ENCODE measurements around the gene COL21A1. TPM values are rescaled to one million over a fixed set of nuclear protein-coding genes. Genes with fewer than 3 reads are reported as not detected.
"Not testable (repeated sequence)": the region's sequence is repeated elsewhere in the genome, so short reads cannot be mapped to it uniquely, and the experiment has no call there.

The COL21A1 gene
- polyA plus RNA-seq, 3 donors: 103 to 121 (median 121) TPM

DNA sequence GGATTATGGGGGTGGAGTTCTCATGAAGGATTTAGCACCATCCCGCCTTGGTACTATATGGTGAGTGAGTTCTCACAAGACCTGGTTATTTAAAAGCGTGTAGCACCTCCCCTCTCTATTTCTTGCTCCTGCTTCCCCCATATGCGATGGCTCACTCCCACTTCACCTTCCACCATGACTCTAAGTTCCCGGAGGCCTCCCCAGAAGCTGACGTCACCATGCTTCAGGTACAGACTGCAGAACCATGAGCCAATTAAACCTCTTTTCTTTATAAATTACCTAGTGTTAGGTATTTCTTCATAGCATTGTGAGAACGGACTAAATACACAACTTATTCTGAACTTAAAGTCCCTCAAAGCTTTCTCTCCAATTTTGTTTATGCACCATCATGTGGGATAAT is 208.6 kb downstream of the COL21A1 start:
- no peak for DNase-seq (ENCODE audit: extremely low read depth in 1 of 11, low read depth in 9 of 11, low spot score in 4 of 11)

GRCh38 chr6:56037601-56038000 is 209.8 kb downstream of the COL21A1 start:
- no peak for DNase-seq (ENCODE audit: extremely low read depth in 1 of 11, low read depth in 9 of 11, low spot score in 4 of 11)

DNA sequence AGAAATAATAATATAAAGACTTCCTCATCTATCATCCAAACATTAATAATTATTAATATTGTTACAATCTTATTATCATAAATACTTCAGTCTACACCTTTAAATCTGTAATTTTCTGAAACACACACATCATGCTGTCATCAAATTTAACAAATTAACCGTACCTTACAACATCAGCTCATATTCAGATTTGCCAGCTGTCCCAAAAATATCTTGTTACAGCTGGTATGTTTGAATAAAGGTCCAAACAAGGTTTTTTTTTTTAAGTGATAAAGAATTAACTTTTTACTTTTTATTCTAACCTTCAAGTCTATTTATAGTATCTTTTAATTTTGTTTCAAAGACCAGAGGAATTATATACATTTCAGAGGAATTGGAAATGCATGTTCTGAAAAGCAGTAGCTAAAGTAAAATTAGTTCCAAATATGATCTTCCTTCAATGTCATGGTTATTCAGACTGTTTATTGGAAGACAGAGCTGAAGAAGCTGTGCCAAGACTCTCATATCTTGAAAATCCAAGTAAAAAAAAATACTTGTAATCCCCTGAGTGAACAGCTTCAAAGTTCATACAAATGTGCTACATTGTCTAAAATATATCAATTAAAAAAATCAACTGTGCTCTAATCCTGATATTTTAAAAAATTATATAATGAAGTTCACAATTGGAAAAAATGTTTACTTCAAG is 210.3 kb downstream of the COL21A1 start:
- no peak for DNase-seq (ENCODE audit: extremely low read depth in 1 of 11, low read depth in 9 of 11, low spot score in 4 of 11)

- no peak for DNase-seq (ENCODE audit: extremely low read depth in 1 of 11, low read depth in 9 of 11, low spot score in 4 of 11)
Observed at GRCh38 chr6:56033401-56033800, 214.0 kb downstream of the COL21A1 start.

- peak in 1 of 11 donors; percentile 12 for DNase-seq (ENCODE audit: extremely low read depth in 1 of 11, low read depth in 9 of 11, low spot score in 4 of 11)
Observed at GRCh38 chr6:56032715-56033260, 214.6 kb downstream of the COL21A1 start.

- no peak for DNase-seq (ENCODE audit: extremely low read depth in 1 of 11, low read depth in 9 of 11, low spot score in 4 of 11)
Observed at GRCh38 chr6:56027865-56028264, 219.5 kb downstream of the COL21A1 start.

- DNase-seq (ENCODE audit: extremely low read depth in 1 of 11, low read depth in 9 of 11, low spot score in 4 of 11): no peak
Observed at GRCh38 chr6:56026455-56027180, 220.8 kb downstream of the COL21A1 start.

DNA sequence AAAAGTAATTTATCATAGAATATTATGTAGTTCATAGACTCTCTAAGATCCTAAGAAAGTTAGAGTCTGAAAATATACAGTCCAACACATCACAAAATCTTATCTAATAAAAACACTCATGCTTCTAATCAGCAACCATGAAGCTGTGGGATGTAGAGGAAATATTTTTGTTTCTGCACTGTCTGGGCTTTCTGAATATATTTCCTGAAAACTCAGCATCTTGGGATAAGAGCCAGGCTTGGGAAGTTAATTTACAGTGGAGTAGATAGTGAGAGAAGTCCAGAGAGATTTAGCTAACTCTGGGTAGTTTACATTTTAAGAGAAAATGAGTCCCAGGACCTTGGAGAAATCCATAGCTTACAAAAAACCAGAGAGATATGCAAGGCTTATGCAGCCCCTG is 221.6 kb downstream of the COL21A1 start:
- peak; percentile 22 to 71 (median 35) for DNase-seq (ENCODE audit: extremely low read depth in 1 of 11, low read depth in 9 of 11, low spot score in 4 of 11)

DNA sequence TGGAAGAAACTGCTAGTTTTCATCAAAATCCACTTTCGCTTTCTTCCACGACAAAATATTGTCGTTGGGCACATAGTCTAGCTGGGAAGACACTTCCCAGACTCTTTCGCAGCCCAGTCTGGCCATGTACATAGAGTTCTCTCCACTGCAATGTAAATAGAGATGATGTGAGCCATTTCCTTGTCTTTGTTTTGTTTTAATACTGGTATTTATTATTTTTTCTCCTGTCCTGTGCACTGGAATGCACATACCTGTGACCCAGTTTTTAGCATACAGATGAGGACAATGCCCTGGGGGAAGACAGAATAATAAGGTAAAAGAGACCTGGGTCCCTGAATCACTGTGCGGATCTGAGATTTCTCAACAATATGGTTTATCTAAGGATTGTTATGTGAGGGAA is 222.4 kb downstream of the COL21A1 start:
- no peak for DNase-seq (ENCODE audit: extremely low read depth in 1 of 11, low read depth in 9 of 11, low spot score in 4 of 11)

DNA sequence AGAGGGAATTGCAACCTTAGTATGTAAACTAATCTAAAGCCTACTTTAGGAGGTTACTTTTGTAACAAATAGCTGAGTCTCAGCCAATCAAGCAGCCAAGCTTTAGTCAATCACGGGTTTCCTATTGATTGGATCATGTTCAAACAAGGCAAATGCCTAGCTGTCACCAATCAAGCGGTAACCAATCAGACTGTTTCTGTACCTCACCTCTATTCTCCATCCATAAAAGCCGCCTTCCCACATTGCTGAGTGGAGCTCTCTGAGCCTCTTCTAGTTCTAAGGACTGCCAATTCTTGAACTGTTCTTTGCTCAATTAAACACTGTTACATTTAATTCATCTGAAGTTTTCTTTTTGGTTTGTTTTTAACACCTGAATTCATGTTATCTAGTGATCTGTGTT is 223.6 kb downstream of the COL21A1 start:
- DNase-seq (ENCODE audit: extremely low read depth in 1 of 11, low read depth in 9 of 11, low spot score in 4 of 11): no peak

- no peak for DNase-seq (ENCODE audit: extremely low read depth in 1 of 11, low read depth in 9 of 11, low spot score in 4 of 11)
Observed at GRCh38 chr6:56022678-56023077, 224.7 kb downstream of the COL21A1 start.

DNA sequence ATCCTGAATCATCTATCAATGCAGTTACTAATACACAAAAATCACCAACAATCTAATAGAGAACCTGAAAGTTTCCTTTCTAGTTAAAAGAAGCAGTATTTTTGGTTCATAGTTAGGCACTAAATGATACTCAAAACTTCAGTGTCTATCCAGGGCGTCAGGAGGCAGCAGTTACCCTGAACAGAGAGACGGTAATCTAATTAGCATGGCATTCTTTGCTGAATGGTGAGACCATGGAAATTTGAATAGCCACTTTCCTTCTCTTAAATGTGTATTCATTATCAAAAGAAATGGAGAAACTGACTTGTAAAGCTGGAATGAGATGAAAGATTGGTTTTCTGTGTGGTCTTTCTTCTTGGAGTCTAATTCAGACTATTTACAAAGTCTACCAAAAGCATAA is 225.4 kb downstream of the COL21A1 start:
- no peak for DNase-seq (ENCODE audit: extremely low read depth in 1 of 11, low read depth in 9 of 11, low spot score in 4 of 11)

DNA sequence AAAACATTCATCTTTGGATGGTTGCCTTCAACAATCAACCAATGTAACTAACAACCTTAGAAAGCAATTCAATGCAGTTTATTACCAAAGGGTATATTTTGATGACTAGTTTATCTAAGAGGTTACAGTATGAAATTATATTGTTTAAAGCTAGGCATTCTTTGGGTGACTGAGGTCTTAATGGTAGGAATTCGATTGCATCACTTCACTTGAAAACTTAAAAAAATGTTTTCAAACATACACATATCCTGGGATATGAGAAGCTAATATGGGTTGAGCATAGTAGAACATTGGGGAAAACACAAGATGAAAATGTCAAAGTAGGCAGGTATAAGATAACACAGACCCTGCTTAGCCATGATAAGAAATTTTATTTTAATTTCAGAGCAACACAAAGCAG is 227.4 kb downstream of the COL21A1 start:
- no peak for DNase-seq (ENCODE audit: extremely low read depth in 1 of 11, low read depth in 9 of 11, low spot score in 4 of 11)

- no peak for DNase-seq (ENCODE audit: extremely low read depth in 1 of 11, low read depth in 9 of 11, low spot score in 4 of 11)
Observed at GRCh38 chr6:56017198-56017597, 230.2 kb downstream of the COL21A1 start.

- DNase-seq (ENCODE audit: extremely low read depth in 1 of 11, low read depth in 9 of 11, low spot score in 4 of 11): not testable (repeated sequence)
Observed at GRCh38 chr6:56014039-56014438, 233.3 kb downstream of the COL21A1 start.

DNA sequence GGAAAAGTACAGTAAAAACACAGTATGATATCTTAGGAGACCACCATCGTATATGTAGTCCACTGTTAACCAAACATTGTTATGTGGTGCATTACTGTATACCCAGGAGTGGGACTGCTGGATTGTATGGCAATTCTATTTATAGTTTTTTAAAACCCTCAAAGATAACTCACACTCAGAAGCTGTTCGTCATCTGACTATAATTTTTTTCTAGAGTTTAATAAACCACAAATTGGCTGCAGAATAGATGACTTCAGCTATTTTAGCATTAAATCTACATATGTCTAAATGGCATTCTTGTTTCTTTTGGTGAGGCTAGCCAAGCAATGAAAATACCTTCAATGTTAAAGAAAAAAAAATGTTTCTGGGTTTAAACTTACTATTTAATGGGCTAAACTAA is 237.7 kb downstream of the COL21A1 start:
- DNase-seq (ENCODE audit: extremely low read depth in 1 of 11, low read depth in 9 of 11, low spot score in 4 of 11): no peak
